ENCODE results near the gene SPDYE6. TPM values are rescaled to one million over a fixed set of nuclear protein-coding genes. Genes with fewer than 3 reads are reported as not detected.

SPDYE6 gene
- total RNA-seq, 3 donors from 2014 or later, result 0.33 TPM; not detected in 2

GRCh38 chr7:102306916-102307677 is 49.1 kb downstream of the SPDYE6 start:
- no peak overlapping the region for H3K27ac ChIP-seq
- peak overlapping the region in 1 of 3 donors; percentile 51 for H3K4me3 ChIP-seq
- no peaks in the 10 kb centered on the region for H3K27me3 ChIP-seq
- intact Hi-C loops (cut with DNase I; ENCODE audit: low total_unique reads), result no loop called here
- no peak for TF ChIP-seq CTCF (IDR thresholded peaks at IDR 0.05)
- TF ChIP-seq POLR2AphosphoS5 (IDR thresholded peaks at IDR 0.05), result no peak
- TF ChIP-seq POLR2A (IDR thresholded peaks at IDR 0.05), result no peak
- peak in 1 of 2 donors; percentile 43 for DNase-seq (ENCODE audit: low spot score in 2 of 2)
- H3K4me1 ChIP-seq, result peaks cover 0 to 3% of the 10 kb centered on the region in 2 donors
- H3K36me3 ChIP-seq, result no peaks in the 10 kb centered on the region
- no peaks in the 10 kb centered on the region for H3K9me3 ChIP-seq

GRCh38 chr7:102305414-102306268 is 50.6 kb downstream of the SPDYE6 start:
- Histone ChIP-seq H3K4me1 (peaks cover 0 to 3% of the 10 kb centered on the region in 2 donors), H3K4me3 (no peak overlapping the region), H3K27me3 (no peaks in the 10 kb centered on the region), H3K9me3 (no peaks in the 10 kb centered on the region), H3K36me3 (no peaks in the 10 kb centered on the region), H3K27ac (no peak overlapping the region)
- TF ChIP-seq POLR2AphosphoS5 (IDR thresholded peaks at IDR 0.05) (no peak), CTCF (IDR thresholded peaks at IDR 0.05) (no peak), POLR2A (IDR thresholded peaks at IDR 0.05) (no peak)
- no peak for DNase-seq (ENCODE audit: low spot score in 2 of 2)
- intact Hi-C loops (cut with DNase I; ENCODE audit: low total_unique reads), result no loop called here

- no peaks in the 10 kb centered on the region for H3K9me3 ChIP-seq
- H3K4me1 ChIP-seq, result peaks cover 0 to 3% of the 10 kb centered on the region in 2 donors
- no peaks in the 10 kb centered on the region for H3K36me3 ChIP-seq
- no peak for DNase-seq (ENCODE audit: low spot score in 2 of 2)
- H3K27me3 ChIP-seq, result no peaks in the 10 kb centered on the region
- H3K27ac ChIP-seq, result peak overlapping the region in 1 of 2 donors; percentile 12
- TF ChIP-seq POLR2AphosphoS5 (IDR thresholded peaks at IDR 0.05) (no peak), POLR2A (IDR thresholded peaks at IDR 0.05) (no peak), CTCF (IDR thresholded peaks at IDR 0.05) (no peak)
- intact Hi-C loops (cut with DNase I; ENCODE audit: low total_unique reads), result no loop called here
- no peak overlapping the region for H3K4me3 ChIP-seq
Observed at GRCh38 chr7:102304668-102305067, 51.6 kb downstream of the SPDYE6 start.

- H3K4me1 ChIP-seq, result peaks cover 0 to 3% of the 10 kb centered on the region in 2 donors
- intact Hi-C loops (cut with DNase I; ENCODE audit: low total_unique reads), result no loop called here
- TF ChIP-seq POLR2AphosphoS5 (IDR thresholded peaks at IDR 0.05) (no peak), POLR2A (IDR thresholded peaks at IDR 0.05) (no peak), CTCF (IDR thresholded peaks at IDR 0.05) (no peak)
Observed at GRCh38 chr7:102303669-102304422, 52.4 kb downstream of the SPDYE6 start.

More at GRCh38 chr7:102303669-102304422, 52.4 kb downstream of the SPDYE6 start:
- Histone ChIP-seq H3K9me3 (no peaks in the 10 kb centered on the region), H3K27me3 (no peaks in the 10 kb centered on the region), H3K27ac (no peak overlapping the region), H3K4me3 (no peak overlapping the region), H3K36me3 (no peaks in the 10 kb centered on the region)
- no peak for DNase-seq (ENCODE audit: low spot score in 2 of 2)

All from breast epithelium (tissue), 4 donors.